Erythroblast (primary cell): ENCODE measurements around the gene TMC5.

Experiments
- GATA1 ChIP-seq: IDR thresholded peaks from 2 replicates; pipeline ENCODE4 v1.6.1; 2011; ENCODE audit warnings: low read depth, mild to moderate bottlenecking, control low read depth, low read length, moderate library complexity
- POLR2A ChIP-seq: IDR thresholded peaks from 2 replicates; pipeline ENCODE4 v1.6.1; 2011; ENCODE audit warnings: mild to moderate bottlenecking, low read length

DNA sequence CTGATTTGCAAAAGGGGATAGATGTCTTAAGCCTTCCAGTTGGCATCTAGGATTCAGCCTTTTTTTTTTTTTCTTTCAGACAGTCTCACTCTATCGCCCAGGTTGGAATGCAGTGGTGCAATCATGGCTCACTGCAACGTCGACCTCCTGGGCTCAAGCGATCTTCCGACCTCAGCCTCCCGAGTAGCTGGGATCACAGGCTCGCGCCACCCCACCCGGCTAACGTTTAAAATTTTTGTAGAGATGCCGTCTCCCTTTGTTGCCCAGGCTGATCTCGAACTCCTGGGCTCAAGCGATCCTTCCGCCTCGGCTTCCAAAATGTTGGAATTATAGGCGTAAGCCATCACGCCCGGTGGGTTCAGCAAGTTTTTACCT lies 105.5 kb downstream of the TMC5 start:
- TF ChIP-seq POLR2A (no peak), GATA1 (no peak)
